Vein endothelial cell (primary cell): Measurements from ENCODE around the gene PINK1. TPM values are rescaled to one million over a fixed set of nuclear protein-coding genes. Genes with fewer than 3 reads are reported as not detected.

Experiments used
- total RNA-seq: library from RNA; depleted of rRNA; stranded (reverse); fragments of >200 nt; gene quantifications from 2 replicates; pipeline ENCODE4 v1.2.3, GENCODE V29; 2012

The PINK1 gene
- 29.2 and 48.7 TPM in 2 replicates for total RNA-seq

DNA sequence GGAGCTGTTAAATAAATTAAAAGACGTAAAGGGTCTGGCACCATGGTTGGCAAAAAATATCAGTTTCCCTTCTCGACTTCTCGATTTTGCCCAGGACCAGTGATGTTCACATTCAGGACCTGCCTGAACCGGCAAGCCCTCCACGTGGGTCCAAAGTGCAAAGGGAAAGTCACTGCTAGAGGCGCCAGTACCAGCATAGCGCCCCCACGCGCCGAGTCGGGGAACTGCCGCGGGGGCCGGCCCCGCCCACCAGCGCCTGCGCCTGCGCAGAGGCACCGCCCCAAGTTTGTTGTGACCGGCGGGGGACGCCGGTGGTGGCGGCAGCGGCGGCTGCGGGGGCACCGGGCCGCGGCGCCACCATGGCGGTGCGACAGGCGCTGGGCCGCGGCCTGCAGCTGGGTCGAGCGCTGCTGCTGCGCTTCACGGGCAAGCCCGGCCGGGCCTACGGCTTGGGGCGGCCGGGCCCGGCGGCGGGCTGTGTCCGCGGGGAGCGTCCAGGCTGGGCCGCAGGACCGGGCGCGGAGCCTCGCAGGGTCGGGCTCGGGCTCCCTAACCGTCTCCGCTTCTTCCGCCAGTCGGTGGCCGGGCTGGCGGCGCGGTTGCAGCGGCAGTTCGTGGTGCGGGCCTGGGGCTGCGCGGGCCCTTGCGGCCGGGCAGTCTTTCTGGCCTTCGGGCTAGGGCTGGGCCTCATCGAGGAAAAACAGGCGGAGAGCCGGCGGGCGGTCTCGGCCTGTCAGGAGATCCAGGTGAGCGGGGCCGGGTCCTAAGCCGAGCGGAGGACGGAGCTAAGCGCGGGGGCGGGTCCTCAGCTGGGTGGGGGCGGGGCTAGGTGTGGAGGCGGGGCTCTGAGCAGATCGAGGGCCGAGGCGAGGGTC is at the start of gene PINK1:
PINK1 (plus strand) TSS at position 269 of the 875 bp plus-strand sequence; CDS start at position 360, 91 bp downstream.

DNA sequence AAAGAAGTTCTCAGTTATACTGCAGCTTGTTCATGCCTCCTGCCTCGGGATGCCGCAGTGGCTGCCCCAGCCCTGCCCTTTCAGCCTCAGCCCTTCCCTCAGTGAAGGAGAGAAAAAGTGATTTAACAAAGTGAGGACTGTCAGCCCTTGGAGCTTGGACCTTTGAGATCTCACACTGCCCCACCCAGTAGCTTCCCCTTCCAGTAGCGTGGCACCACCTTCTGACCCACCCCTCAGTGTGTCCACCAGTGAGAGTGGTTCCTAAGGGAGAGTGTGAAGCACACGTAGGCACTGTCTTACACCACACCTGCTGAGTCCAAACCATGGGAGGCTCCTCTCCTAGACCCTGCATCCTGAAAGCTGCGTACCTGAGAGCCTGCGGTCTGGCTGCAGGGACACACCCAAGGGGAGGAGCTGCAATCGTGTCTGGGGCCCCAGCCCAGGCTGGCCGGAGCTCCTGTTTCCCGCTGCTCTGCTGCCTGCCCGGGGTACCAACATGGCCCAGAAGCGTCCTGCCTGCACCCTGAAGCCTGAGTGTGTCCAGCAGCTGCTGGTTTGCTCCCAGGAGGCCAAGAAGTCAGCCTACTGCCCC is 44.5 kb upstream of the PINK1 start, which contains the start of gene CDA:
CDA (plus strand) TSS at position 464 of the 592 bp plus-strand sequence; CDS start at position 497, 33 bp downstream.

DNA sequence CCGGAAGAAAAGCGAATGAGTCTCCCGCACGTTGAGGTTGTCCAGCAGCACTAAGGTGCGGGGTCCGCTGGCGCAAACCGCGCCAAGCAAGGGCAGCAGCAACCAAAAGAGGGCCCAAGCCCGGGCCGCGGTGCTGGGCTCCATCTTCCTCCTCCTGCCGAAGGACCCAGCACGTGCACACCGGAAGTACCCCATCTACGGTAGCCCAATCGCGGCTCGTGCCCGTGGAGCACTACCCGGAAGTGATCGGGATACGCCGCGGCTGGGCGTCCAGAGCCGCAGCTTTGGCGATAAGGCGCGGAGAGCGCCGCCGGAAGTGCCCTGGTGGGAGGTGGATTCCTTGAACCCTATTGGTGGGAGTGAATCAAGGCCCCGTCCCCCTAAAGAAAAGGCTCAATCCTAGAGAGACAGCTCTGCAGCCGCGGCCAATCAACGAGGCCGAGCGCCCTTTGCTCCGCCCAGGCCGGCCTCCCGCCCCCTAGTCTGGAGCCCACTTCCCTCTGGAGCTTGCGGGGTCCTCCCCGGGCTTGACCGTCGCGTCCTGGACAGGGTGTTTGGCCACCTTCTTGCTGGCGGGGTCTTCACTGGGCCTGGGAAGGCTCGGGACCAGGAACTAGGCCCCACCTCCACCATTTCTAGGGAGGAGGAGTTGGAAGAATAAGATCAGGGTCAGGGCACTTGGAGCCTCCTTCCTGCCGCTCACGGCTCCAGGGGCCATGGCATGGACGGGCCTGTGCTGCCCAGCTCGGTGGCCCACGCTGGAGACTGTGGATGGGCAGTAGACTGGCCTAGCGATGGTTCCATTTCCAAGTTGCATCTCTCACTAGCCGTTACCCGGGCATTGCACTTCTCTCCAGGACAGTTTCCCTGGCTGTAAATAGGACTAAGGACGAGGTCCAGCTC is 28.2 kb downstream of the PINK1 start, which contains the start of gene DDOST:
DDOST (minus strand) TSS at position 163 of the 903 bp plus-strand sequence; CDS start at position 144, 19 bp downstream.

Other genes with a start within 250 kb of the PINK1 start
- gene CAMK2N1, start 147.2 kb upstream of the PINK1 start, total RNA-seq = 3.3 and 7.1 TPM in 2 replicates
- gene MUL1, start 125.3 kb upstream of the PINK1 start, total RNA-seq = 31.6 and 41.2 TPM in 2 replicates
- gene FAM43B, start 80.9 kb upstream of the PINK1 start, total RNA-seq = not detected in 2 replicates
- gene CDA, start 44.4 kb upstream of the PINK1 start, total RNA-seq = 0.98 TPM in 1 of 2 replicates, not detected in the other
- gene DDOST, start 27.9 kb downstream of the PINK1 start, total RNA-seq = 284 and 289 TPM in 2 replicates
- gene KIF17, start 84.5 kb downstream of the PINK1 start, total RNA-seq = 11.8 and 14.7 TPM in 2 replicates
- 0.86 and 0.98 TPM in 2 replicates for gene SH2D5, start 99.2 kb downstream of the PINK1 start, total RNA-seq
- 244 and 251 TPM in 2 replicates for gene HP1BP3, start 153.8 kb downstream of the PINK1 start, total RNA-seq